ENCODE results near the gene MZT2A.
"Not testable (repeated sequence)": the region's sequence is repeated elsewhere in the genome, so short reads cannot be mapped to it uniquely, and the experiment has no call there.

The MZT2A gene, protein sequence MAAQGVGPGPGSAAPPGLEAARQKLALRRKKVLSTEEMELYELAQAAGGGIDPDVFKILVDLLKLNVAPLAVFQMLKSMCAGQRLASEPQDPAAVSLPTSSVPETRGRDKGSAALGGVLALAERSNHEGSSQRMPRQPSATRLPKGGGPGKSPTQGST

DNA sequence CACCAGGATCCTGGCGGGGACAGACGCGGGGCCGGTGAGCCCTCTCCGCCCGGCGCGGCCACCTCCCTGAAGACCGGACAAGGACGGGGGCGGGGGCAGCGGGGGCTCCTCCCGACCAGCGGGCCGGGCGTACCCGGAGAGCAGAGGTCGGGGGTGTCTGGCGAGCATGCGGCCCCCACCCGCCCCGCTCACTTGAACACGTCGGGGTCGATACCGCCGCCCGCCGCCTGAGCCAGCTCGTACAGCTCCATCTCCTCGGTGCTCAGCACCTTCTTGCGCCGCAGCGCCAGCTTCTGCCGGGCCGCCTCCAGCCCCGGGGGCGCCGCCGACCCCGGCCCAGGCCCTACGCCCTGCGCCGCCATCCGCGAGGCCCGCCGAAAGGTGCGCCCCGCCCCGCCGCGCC lies at the start of gene MZT2A:
Gene MZT2A, minus strand, starts transcription at position 383 of the 403 bp plus-strand sequence. Its CDS starts 21 bp downstream, at position 362.
- not testable (repeated sequence) for DNase-seq (ENCODE audit: low read depth)

DNA sequence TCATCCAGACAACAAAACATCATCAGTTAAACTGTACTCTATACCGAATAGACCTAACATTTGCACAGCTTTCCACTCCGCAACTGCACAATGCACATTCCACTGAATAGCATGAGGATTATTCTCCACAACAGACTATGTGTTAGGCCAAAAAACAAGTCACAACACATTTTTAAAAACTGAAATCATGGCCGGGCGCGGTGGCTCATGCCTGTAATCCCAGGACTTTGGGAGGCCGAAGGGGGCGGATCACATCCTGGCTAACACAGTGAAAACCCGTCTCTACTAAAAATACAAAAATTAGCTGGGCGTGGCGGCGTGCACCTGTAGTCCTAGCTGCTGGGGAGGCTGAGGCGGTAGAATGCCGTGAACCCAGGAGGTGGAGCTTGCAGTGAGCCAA lies 46.7 kb upstream of the MZT2A start:
- DNase-seq (ENCODE audit: low read depth), result not testable (repeated sequence)

DNA sequence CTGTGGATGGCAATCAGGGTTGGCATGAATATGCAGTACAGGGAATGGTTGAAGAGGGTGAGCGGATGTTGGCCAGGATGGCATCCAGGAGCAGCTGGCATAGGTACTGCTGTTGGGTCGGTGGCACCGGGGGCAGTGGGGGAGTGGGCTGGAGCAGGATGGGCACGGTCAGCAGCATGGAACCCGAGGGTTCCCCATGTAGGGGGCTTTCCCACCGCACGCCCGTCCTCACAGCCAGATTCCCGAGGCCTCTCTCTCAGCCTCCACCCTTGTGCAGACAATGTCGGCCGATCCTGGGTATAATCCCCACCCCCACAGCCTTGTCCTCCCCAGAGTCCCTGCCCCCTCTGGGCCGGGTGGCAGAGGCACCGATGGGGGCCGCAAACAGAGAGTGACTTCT lies 44.6 kb upstream of the MZT2A start:
- DNase-seq (ENCODE audit: low read depth), result not testable (repeated sequence)

DNA sequence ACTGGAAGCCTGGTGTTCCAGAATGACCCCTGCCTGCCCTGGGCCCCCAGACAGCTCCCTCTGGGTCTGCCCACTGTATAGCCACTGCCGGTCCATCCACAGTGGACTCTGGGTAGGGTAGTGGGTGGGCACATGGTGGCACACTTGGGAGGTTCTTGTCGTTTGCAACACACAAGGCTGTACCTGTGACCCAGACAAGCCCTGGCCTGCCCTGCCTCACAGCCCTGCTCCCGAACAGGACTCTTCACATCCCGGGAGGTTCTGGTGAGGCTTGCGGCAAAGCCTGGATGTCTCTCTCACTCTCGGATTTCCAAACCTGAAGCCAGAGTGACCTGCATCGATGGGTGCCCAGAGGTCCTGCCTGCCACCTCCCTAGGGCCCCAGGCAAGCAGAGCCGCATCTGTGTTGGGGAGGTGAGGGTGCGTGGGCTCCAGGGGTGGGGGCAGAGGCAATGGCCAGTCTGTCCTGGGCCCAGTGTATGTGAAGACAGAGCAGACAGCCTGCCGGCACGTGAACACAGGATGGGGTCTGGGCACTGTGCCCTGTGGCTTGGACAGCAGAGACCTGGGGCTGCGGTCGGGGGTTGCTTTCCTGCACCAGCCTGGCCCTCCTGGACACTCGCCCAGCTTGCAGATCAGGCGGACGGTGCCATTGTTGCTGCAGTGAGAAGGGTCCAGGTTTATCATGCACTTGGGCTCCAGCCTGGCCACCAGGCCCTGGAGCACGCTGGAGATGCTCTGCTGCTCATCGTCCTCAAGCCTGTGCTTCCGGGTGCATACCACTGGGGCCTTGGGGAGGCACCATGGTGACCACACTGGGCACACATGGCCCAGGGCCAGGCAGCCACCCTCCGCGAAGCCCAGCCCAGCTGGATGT lies 44.0 kb upstream of the MZT2A start:
- DNase-seq (ENCODE audit: low read depth), result not testable (repeated sequence)

DNA sequence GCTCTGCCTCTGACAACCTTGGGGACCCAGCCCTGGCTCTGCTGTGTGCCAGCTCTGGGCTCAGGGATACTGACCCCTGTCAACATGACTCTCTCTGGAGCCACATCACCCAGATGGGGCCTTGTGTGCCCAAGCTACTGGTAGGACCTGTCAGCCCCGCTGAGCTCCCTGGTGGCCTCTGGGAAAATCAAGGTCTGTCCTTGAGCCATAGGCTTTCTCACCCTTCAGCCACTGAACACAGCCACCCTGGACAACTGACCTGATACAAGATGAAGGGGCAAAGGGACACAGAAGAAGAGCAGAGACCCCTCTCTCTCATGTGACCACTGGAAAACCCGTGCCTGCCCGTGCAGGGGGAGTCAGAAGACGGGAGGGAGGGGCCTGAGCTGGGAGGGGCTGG lies 43.3 kb upstream of the MZT2A start:
- DNase-seq (ENCODE audit: low read depth), result no peak

DNA sequence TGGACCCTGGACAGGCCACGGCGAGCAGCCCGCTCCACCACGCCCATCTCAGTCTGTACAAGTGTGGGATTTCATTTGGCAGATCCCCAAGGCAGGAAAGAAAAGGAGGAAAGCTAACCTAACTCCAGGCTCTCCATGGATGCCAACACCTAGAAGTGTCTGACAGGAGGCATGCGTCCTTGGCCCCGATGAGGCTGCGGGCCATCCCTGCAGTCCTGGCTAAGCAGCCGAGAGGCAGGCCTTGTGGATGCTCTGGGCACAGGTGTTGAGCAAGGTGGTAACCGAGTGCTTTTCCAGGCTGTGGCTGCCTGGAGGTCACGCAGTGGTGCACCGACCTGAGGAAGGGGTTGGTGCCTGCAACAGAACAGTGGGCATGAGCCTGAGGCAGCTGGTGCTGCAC lies 42.8 kb upstream of the MZT2A start:
- not testable (repeated sequence) for DNase-seq (ENCODE audit: low read depth)

DNA sequence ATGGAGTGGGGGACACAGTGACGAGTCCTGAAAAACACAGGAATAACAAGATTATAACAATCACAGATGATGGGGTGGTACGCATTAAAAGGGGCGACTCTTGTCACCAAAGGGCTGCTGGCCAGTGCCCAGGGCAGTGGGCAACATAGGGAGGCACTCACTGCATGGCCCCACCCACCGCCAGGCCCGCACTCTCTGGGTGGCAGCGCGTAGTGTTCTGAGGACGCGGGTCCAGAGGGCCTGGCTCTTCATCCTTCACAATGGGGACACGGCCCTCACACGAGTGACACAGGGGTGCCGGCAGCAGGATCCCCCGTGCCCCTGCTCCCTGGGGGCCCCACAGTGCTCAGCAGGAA lies 42.1 kb upstream of the MZT2A start:
- not testable (repeated sequence) for DNase-seq (ENCODE audit: low read depth)

DNA sequence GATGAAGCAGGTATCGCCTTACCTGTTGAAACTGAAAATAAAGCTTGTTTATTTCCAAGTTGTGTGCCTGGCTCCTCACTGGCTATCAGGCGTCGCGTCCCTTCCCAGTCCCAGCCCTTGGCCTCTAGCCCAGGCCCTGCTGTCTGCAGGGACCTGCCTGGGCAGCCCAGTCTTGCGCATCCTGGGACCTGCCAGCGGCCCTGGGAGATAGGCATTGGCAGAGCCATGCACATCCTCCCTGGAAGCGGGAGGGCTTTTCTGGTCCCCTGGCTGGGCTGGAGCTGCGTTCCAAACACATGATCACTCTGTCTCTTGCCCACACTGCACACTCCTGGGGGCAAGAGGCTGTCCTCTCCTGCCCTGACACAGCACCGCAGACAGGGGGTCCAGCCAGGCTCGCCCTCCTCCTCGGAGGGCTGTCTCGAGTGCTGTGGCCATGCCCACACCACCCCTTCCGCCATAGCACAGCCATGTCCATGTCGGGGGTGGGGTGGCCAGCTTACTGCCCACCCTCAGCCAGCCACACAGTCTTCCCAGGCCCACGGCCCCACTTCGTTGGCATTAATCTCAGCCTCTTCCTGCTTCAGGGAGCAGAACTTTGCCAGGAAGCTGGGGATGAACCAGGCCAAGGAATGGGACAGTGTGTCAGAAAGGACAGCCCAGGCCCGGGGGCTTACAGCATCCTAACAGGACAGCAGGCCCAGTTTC lies 41.6 kb upstream of the MZT2A start:
- DNase-seq (ENCODE audit: low read depth), result not testable (repeated sequence)

DNA sequence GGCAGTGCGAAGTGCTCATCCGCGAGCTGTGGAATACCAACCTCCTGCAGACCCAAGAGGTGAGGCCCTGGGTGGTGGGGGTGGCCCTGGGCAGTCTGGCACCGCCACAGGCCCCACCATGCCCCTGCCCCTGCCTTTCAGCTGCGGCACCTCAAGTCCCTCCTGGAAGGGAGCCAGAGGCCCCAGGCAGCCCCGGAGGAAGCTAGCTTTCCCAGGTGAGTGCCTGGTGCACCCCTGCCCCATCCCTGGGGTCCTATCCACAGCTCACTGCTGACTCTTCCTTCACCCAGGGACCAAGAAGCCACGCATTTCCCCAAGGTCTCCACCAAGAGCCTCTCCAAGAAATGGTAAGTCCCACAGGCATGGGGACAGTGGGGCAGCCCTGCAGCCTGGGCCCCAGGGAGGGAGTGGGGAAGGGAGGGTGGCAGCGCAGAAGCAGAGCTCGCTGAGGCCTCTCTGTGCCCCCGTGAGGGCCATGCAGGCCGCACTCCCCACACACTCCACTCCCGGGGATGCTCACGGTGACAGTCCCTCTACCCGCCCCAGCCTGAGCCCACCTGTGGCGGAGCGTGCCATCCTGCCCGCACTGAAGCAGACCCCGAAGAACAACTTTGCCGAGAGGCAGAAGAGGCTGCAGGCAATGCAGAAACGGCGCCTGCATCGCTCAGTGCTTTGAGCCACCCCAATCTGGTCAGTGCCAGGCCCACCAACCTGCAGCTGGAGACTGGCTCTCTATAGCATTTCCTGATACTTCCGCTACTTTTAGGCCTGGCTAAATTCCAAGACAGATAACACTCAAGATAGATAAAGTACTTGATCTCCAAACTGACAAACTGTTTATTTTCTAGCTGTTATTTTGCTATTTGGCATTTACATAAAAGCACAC lies 40.8 kb upstream of the MZT2A start:
- not testable (repeated sequence) for DNase-seq (ENCODE audit: low read depth)

DNA sequence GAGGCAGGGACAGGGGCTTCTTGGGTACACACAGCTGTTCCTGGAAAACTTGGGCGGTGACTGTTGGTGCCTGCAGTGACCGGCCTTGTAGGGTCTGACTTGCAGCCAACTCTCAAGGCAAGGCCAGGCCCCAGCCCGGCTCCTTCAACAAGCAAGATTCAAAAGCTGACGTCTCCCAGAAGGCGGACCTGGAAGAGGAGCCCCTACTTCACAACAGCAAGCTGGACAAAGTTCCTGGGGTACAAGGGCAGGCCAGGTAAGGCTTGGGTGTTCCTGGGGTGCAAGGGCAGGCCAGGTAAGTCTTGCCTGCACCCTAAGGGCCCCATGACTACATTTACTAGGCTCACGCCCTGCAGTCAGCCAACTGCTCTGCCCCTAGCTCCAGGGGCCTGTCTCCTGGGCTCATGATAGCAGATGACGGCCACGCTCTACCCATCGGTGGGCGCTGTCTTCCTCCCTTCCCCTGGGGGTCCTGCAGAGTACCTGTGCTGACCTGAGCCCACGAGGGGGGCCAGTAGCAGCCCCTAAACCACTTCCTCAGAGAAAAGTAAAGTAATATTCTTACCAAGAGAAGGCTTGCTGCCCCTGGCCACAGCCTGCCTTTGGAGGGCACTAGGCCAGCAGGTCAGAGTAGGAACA lies 39.5 kb upstream of the MZT2A start:
- not testable (repeated sequence) for DNase-seq (ENCODE audit: low read depth)

DNA sequence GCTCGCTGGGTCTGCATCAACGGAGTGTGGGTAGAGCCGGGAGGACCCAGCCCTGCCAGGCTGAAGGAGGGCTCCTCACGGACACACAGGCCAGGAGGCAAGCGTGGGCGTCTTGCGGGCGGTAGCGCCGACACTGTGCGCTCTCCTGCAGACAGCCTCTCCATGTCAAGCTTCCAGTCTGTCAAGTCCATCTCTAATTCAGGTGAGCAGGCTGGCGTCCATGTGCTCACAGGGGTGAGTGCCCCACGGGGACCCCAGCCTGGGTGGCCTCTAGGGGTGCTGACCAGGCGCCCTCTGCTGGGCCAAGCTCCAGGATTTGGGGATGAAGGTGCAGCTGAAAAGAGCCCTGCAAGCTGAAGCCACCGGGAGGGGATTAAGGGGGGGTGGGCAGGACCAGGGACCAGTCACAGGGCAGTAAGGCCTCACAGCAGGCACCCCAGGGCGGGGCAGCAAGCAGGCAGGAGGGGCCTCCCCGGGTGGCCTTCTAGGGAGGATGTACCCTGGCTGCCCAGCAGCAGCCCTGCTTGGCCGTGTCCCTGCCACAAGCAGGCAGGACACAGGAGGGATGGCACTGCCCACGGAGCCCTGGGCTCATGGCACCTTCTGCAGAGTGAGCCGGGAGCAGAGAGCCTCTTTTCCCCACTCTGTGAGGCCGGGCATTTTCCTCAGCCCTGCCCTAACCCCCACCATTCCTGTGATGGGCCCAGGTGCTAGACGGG lies 38.6 kb upstream of the MZT2A start:
- DNase-seq (ENCODE audit: low read depth), result not testable (repeated sequence)

DNA sequence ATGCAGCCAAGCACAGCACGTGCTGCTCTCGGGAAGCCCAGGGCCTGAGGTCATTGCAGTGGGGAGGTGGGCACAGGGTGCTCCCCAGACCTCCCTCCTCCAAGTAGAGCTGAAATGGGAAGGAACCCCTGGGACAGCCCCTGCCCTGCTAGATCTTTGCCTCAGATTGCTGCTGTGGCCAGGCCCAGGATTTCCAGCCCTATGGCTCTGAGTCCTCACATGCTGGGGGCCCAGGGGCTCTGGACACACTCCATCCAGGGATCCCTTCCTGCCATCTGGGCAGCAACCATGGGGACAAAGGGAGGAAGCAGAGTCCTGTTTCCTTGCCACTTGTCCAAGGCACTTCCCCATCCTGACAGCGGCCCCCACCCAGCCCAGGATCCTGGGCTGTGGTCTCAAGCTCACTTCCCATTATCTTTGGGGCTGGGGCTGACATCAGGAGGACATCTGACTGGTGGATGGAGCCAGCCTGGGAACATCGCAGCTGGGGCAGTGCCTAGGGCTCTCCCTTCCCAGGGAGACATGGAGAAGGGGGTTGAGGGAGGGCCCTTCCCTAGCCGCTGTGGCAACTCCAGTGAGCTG lies 37.8 kb upstream of the MZT2A start:
- not testable (repeated sequence) for DNase-seq (ENCODE audit: low read depth)

DNA sequence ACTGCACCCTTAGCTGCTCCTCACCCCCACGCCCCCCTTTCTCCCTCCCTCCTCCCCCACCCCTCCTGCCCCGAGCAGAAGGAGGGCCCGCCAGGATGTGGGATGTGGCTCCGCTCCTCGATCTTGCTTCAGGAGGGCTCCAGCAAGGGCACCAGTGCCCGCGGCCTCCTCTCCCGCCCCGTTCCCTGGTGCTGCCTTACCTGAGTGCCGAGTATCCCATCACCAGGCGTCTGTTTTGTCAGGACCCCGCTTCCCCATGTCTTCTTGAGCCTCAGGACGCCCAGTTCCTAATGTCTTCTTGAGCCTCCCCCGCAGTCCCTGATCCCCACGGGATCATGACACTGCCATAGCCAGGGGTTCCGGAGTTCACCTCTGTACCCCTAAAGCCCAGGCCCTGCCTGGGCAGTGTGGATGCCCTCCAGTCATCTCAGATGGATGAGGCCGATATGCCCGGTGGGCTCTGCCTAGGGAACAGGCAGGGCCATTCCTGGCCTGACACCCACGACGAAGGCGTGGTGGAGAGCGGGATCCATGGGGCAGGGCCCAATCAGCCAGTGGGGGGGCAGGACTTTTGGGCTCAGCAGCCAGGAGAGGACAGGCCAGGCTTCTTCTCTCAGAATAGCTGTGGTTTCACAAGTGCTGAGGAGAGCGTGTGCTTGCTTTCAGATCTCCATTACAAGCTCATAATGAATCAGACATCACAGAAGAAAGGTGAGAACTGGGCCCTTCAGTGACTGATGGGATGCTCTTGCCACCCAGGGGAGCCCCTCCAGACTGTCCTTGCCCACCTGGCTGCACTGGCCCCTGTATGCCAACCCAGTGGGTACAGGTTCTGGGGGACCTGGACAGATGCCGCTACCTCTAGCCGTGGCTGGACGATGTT lies 37.0 kb upstream of the MZT2A start:
- DNase-seq (ENCODE audit: low read depth), result not testable (repeated sequence)

DNA sequence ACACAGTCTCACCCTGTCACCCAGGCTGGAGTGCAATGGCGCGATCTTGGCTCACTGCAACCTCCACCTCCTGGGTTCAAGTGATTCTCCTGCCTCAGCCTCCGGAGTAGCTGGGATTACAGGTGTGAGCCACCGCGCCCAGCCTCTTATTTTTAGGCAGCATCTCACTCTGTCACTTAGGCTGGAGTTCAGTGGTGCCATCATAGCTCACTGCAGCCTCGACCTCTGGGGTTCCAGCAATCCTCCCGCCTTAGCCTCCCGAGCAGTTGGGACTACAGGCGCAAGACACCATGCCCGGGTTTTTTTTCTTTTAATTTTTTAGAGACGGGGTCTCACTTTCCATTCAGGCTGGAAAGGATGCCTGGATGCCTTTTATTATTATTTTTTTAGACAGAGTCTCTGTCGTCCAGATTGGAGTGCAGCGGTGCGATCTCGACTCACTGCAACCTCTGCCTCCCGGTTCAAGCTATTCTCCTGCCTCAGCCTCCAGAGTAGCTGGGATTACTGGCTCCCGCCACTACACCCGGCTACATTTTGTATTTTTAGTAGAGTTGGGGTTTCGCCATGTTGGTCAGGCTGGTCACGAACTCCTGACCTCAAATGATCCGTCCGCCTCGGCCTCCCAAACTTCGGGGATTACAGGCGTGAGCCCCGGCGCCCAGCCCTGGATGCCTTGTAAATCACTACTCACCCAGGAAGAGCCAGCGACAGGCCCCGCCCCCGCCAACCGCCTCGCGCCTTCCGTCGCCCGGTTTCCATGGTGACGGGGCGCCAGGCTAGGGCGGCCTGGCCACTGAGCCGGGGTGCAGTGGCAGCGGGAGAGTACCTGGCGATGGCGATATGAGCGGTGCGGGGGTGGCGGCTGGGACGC lies 35.2 kb upstream of the MZT2A start, which contains the start of gene CCDC74A:
Gene CCDC74A, plus strand, starts transcription at position 758 of the 871 bp plus-strand sequence. Its CDS starts 83 bp downstream, at position 841.
- peak; percentile 38 for DNase-seq (ENCODE audit: low read depth)

DNA sequence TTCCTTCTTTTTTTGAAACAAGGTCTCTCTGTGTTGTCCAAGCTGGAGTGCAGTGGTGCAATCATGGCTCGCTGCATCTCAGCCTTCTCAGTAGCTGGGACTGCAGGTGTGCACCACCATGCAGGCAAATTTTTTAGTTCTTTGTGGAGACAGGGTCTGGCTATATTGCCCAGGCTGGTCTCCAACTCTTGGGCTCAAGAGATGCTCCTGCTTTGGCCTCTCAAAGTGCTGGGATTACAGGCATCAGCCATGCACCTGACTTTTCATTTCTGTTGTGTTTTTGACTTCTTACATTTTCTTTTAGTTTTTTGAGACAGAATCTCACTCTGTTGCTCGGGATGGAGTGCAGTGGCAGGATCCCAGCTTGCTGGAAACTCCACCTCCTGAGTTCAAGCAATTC lies 33.1 kb upstream of the MZT2A start:
- DNase-seq (ENCODE audit: low read depth), result not testable (repeated sequence)

DNA sequence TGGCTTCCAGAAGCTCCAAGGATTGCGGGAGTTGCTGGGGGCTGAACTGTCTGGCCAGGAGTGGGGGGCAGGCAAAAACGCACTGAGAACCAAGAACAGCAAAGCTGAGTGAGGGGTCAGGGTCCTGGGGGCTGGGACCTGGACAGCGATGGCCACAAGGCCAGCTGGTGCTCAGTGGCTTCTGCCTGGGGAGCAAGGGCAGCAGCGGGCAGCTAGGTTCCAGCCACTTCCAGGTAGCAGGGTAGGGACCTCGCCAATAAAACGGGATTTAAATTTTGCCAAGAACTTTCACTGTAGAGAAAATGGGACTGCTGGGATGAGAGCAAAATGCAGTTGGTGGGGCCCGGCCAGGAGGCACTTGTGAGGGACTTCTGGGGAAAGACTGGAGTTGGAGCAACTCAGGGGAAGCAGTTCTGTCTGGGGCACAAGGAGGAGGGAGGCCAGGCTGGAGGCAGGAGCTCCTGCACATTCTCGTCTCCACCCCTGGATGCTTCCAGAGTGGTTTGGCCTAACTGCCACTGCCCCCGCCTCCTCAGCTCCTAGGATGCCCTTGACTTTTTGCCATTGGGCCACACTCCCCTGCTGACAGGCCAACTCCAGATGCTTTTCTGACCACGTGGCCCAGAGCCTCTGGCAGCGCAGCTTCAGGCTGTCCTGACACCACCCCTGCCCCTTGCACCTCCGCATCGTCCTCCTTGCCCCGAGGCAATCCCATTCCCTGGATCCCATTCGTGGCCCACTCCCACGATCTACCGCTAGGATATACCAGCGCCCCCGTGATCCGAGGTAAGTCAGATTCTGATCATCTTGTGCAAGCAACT lies 30.0 kb upstream of the MZT2A start:
- DNase-seq (ENCODE audit: low read depth), result no peak

DNA sequence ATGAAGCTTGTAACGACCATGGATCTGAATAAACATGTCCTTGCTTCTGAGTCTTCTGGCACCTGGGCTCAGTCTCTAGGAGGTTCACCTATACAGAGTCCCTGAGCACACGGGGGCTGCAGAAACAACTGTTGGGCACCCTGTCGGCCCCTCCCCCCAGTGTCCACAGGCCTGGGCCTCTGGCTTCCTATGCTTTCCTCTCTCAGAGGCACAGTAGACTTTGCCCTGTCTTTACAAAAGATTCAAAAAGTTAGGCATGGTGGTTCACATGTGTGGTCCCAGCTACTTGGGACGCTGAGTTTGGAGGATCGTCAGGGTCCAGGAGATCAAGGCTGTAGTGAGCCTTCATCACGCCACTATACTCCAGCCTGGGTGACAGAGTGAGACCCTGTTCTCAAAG lies 29.3 kb upstream of the MZT2A start:
- not testable (repeated sequence) for DNase-seq (ENCODE audit: low read depth)

Data from iris pigment epithelial cell (primary cell).